ENCODE results near the gene MYLK.
"Not testable (repeated sequence)": the region's sequence is repeated elsewhere in the genome, so short reads cannot be mapped to it uniquely, and the experiment has no call there.

MYLK gene

DNA sequence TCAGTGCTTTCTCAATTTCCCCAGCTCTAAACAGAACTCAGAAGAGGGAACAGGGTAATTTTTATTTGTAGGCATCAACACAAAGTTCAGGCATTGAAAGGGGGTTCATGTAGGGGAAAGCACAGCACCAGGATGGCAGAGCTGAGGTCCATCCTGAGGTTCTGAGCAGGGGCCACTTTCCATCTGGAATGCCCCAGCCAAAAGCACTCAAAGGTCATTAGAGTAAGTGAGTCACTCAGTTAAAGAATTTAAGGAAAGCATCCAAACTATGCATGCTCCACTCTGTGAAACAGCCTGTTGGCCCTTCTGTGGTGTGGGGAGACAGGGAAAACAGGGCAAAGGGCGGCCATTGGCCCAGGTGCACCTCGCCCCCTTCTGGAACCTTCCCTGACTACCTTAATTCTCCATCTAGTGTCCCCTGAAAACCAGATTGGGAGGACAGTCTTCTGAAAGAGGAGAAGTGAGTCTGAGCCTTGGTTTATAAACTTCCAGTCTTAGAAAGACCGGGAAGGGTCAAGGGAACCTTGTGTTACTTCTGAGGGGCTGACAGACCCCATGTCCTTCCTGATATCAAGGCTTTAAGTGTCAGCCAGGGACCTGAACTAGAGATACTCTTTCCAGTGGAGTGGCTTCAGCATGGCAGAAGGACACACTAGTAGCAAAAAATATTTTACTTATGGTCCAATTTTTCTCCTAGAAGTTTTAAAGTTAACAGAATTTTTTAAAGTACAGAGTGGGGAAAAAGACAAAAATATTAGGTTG lies 133.3 kb downstream of the MYLK start:
- no peak for DNase-seq (ENCODE audit: low read depth in 2 of 2)

DNA sequence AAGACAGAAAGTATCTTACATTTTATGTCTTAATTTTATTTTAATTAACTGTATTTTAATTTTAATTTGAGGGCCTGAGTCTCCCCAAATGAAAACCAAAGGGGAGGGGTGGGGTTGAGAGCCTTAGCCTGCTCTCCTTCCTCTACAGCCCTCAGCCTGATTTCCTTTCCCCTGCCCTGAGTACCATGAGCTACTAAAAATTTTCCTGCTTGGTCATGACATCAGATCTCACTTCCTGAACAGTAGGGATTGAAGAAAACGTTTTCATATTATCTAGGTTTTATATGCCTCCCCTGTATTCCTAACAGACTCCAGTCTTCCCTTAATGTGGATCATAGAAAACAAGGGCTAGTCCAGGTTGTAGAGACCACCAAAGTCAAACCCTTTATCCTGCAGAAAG lies 133.9 kb downstream of the MYLK start:
- DNase-seq (ENCODE audit: low read depth in 2 of 2): no peak

- no peak for DNase-seq (ENCODE audit: low read depth in 2 of 2)
These were observed 134.4 kb downstream of the MYLK start for GRCh38 chr3:123749711-123750110.

DNA sequence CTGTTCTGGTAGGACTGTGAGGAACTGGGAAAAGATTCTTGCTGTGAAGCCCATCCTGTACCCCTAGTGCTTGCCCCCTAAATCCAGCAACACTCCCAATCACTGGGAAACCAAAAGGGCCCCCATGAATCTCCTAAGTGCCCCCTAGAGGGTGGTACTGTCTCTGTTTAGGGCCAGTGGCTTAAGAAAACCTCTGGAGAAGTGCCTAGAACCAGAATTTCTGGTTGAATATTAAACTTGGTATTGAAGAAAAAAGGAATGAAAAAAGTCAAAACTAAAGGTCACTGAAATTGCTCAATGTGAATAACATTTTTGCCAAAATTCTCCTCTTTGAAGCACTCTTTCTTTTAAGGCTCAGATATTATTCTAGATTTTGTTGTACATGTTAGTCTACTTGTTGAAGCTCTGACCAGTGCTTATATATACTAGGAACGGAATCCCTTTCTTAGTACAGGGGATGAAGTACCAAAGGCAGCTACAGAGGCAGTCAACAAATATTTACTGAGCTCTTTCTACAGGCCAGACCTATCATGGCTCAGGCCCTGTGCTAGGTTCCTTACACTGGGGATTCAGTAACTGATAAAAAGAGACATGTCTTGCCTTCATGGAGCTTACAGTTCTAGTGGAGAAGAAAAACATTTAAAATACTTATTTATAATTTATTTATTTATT lies 138.8 kb downstream of the MYLK start:
- DNase-seq (ENCODE audit: low read depth in 2 of 2): no peak

- DNase-seq (ENCODE audit: low read depth in 2 of 2): no peak
These were observed 140.1 kb downstream of the MYLK start for GRCh38 chr3:123744064-123744463.

DNA sequence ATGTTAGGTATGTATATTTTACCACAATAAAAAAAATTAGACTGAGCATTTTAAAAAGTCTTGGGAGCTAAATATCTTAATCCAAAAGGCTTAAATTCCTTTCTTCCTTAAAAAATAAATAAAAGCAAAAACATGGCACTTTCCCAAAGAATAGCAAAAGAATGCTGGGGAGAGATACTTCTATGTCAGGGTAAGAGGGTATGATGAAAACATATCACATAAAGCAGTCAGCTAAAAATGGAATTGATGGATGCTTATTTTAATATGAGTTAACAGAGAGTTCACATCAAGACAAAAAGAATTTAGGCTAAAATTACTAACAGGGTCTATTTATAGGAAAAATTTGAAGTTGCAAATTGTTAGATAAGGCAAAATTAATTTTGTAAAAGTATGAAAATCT lies 141.0 kb downstream of the MYLK start:
- no peak for DNase-seq (ENCODE audit: low read depth in 2 of 2)

DNA sequence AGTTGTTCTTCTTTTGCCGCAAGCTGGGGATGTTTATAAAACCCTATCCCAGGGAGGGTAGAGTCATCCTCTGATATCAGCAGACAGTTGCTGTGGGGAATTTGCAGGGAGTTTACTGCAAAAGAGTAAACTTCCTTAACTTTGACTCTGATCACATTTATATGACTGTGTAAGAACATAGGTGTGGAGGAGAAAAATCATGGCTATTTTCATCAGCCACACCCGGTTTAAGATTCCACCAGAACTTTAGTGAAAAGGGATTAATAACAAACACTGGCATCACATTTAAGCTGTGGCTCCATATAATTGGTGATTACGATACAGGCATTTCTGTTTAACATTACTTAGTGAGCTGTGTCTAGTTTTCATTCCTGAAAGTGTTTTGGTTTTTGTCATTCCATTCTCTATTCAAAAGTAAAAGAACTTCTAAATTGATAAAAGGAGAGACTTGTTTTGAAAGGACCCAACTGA lies 143.1 kb downstream of the MYLK start:
- DNase-seq (ENCODE audit: low read depth in 2 of 2): no peak

GRCh38 chr3:123740391-123740822 lies 143.7 kb downstream of the MYLK start:
- DNase-seq (ENCODE audit: low read depth in 2 of 2): no peak

DNA sequence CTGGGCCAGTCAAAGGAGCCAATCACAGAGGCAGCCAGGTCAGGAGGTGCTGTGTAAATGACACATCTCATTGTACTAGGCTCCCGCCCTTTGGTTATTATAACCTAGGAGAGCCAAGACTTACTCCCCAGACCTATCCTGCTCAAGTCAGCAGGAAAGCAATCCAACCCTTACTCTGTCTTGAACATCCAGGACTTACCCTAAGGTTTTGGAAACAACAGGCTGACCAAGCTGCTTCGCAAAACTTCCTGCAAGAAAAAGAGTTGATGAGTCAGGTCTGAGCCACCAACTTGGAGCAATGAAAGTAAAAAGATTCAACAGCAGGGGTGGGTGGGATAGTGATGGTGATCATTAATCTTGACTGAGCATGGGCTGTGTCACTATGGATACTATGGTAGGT lies 144.4 kb downstream of the MYLK start:
- no peak for DNase-seq (ENCODE audit: low read depth in 2 of 2)

DNA sequence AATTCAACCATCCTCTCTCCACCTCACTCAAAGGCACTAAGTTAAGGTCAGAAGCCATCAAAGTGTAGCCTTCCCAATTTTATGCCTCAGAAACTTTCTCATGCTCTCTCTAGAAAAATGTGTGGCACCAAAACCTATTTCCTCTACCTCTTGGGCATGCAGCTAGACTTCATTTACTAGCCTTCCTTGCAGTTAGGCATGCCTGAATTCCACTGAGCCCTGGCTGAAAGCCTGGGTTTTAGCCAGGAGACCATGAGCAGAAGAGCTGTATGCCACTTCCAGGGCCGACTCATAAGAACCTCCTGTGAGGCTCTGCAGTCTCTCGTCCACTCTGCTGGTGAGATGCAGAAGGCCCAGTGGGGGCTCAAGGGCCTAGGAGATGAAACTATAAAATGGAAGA lies 145.0 kb downstream of the MYLK start:
- DNase-seq (ENCODE audit: low read depth in 2 of 2): no peak

GRCh38 chr3:123738522-123738921 lies 145.6 kb downstream of the MYLK start:
- not testable (repeated sequence) for DNase-seq (ENCODE audit: low read depth in 2 of 2)

DNA sequence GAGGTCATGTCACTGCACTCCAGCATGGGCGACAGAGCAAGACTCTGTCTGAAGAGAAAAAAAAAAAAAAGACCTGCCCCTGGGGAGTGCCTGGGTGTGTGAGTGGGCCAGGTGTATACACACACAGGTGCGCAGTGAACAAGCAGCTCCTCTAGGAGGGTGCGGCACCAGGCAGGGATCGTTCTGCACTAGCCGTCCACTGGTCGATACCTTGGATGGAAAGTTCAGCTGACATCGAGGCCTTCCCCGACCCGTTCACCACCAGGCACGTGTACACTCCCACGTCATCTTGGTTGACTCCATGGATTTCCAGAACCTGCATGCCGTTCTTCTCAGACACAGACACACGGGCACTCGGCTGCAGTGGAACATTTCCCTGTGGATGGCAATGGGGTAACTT lies 147.0 kb downstream of the MYLK start:
- DNase-seq (ENCODE audit: low read depth in 2 of 2): no peak

GRCh38 chr3:123735456-123735855 lies 148.7 kb downstream of the MYLK start:
- no peak for DNase-seq (ENCODE audit: low read depth in 2 of 2)

DNA sequence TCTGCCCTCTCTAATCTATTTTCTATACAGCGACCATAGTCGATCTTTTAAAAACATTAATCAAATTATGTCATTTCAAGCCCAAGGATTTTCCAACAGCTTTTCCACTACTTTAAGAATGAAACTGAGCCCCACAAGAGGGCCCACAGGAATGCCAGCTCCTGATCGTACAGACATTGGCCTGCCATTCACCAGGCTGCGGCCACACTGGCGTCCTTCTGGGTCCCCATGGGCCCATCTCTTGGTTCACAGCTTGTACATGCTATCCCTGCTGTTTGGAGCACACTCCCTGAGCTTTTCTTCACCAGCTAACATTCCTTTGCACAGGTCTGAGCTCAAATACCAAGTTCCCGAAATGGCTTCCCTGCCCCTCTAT lies 149.6 kb downstream of the MYLK start:
- no peak for DNase-seq (ENCODE audit: low read depth in 2 of 2)

GRCh38 chr3:123733805-123734526 lies 150.2 kb downstream of the MYLK start:
- no peak for DNase-seq (ENCODE audit: low read depth in 2 of 2)

DNA sequence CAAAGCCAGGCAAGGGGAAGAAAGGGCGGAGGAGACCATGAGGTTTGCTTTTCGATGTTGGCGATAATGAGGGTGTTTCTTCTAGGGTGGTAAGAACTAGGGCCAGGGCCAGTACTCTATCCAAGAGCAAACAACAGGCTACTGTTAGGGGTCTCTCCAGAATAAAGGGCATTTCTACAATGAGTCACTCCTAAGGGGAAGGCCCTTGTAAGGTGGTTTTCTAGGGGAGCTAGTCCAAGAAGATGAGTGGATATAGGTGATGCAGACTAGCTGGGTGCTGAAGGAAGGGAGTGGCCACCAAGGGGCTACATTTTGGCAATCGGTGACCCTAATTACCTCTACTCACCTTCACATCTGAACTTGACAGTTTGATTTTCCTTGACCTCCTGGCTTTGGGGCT lies 150.8 kb downstream of the MYLK start:
- DNase-seq (ENCODE audit: low read depth in 2 of 2): no peak

GRCh38 chr3:123732447-123732846 lies 151.7 kb downstream of the MYLK start:
- no peak for DNase-seq (ENCODE audit: low read depth in 2 of 2)

GRCh38 chr3:123730829-123731228 lies 153.3 kb downstream of the MYLK start:
- no peak for DNase-seq (ENCODE audit: low read depth in 2 of 2)

DNA sequence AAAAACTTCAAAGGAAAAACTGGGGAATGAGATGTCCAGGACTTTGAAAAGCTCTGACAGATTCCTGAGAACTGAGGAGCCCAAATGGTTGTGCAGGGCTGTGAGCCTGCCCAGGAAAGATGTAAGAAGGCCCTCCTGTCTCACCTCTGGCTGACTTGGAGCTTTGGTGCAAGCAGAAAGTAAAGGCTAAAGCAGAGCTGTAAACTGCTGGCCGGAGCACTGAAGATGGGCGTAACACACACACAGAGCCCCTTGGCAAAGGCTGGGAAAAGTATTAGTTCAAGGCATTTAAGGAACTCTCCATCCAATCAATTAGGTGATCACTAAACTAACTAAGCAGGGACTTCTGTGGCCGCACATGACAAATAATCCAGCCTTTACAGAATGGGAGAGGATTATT lies 155.1 kb downstream of the MYLK start:
- no peak for DNase-seq (ENCODE audit: low read depth in 2 of 2)

- DNase-seq (ENCODE audit: low read depth in 2 of 2): no peak
These were observed 156.1 kb downstream of the MYLK start for GRCh38 chr3:123728014-123728413.

GRCh38 chr3:123725652-123726400 lies 158.3 kb downstream of the MYLK start:
- DNase-seq (ENCODE audit: low read depth in 2 of 2): no peak

GRCh38 chr3:123724306-123724705 lies 159.8 kb downstream of the MYLK start:
- no peak for DNase-seq (ENCODE audit: low read depth in 2 of 2)

Data from stimulated activated CD8-positive, alpha-beta memory T cell treated with anti-CD3 and anti-CD28 coated beads, Interleukin-15, amount 100 ng/mL, for 4 hours (primary cell).